MCF 10A (cell line): ENCODE measurements around the gene KIAA1191. TPM values are rescaled to one million over a fixed set of nuclear protein-coding genes. Genes with fewer than 3 reads are reported as not detected.

Experiments used
- BruUV-seq: library from RNA; stranded (reverse); fragments of 400-500 nt; replicated peaks from 2 replicates; lab custom pipeline; 2021; lab: Mats Ljungman, UMichigan
- CTCF ChIA-PET: fragments of 300-600 bp; sonication (Branson Sonifier 250); formaldehyde crosslinking; extraction: SDS; loops from one replicate; lab custom pipeline; 2021; ENCODE audit warnings: antibody characterized with exemption, inconsistent platforms; lab: Yijun Ruan, JAX
- POLR2A ChIA-PET: fragments of 300-600, 350-650 bp; sonication (Branson Sonifier 250); formaldehyde crosslinking; extraction: SDS; loops from one replicate; lab custom pipeline; 2020; ENCODE audit warnings: antibody characterized with exemption, inconsistent platforms; lab: Yijun Ruan, JAX
- DNase-seq: peaks from one replicate; pipeline ENCODE4 v3.0.0-alpha.2; 2018; ENCODE audit not compliant: unreplicated experiment
- H3K27ac Mint-ChIP-seq: one replicate; pipeline ENCODE4 v1.8.0; 2022; ENCODE audit warnings: mild to moderate bottlenecking, low read depth, mixed read lengths; ENCODE audit not compliant: unreplicated experiment
- H3K27me3 Mint-ChIP-seq: one replicate; pipeline ENCODE4 v1.8.0; 2022; ENCODE audit warnings: mixed read lengths; ENCODE audit not compliant: insufficient read depth, unreplicated experiment
- H3K36me3 Mint-ChIP-seq: one replicate; pipeline ENCODE4 v1.8.0; 2022; ENCODE audit warnings: mild to moderate bottlenecking, moderate library complexity, mixed read lengths; ENCODE audit not compliant: insufficient read depth, unreplicated experiment
- H3K4me1 Mint-ChIP-seq: one replicate; pipeline ENCODE4 v1.8.0; 2022; ENCODE audit warnings: mixed read lengths; ENCODE audit not compliant: insufficient read depth, unreplicated experiment
- H3K4me3 Mint-ChIP-seq: one replicate; pipeline ENCODE4 v1.8.0; 2022; ENCODE audit warnings: mild to moderate bottlenecking, moderate library complexity, mixed read lengths; ENCODE audit not compliant: unreplicated experiment
- H3K9me3 Mint-ChIP-seq: one replicate; pipeline ENCODE4 v1.8.0; 2022; ENCODE audit warnings: mixed read lengths; ENCODE audit not compliant: unreplicated experiment
- intact Hi-C: fragments of 100-400 bp; cut with micrococcal nuclease; formaldehyde crosslinking; loops from 2 replicates; pipeline ENCODE4 v1.14.1; 2022
- total RNA-seq: library from RNA; stranded (reverse); gene quantifications from 2 replicates; pipeline ENCODE4 v1.2.3, GENCODE V29; 2022
- TF ChIP-seq, protein P1 (sequence below): fragments of 200-600 bp; IDR thresholded peaks from one replicate; pipeline ENCODE4 v1.8.0; 2022; ENCODE audit warnings: antibody characterized with exemption, mild to moderate bottlenecking; ENCODE audit not compliant: unreplicated experiment

Gene KIAA1191
- total RNA-seq, 1 experiment from 2014 or later, result 92.0 TPM

GRCh38 chr5:176389135-176390123, 27.9 kb upstream of the KIAA1191 start:
- POLR2A ChIA-PET, result interaction anchor here (0.5 to 6.7 kb wide), 12 partner anchors 10 to 660 kb away, joined by 3 to 110 read pairs (median 10); partner anchors contain the start of genes CLTB, FAF2, KIAA1191 and RNF44
- peaks cover 22% of the 10 kb centered on the region for H3K4me1 Mint-ChIP-seq
- intact Hi-C loops, result loop anchor here (10.0 kb wide), 1 partner anchor 575 kb away; no protein-coding TSS in a partner anchor
- peak overlapping the region; percentile 99 for H3K27ac Mint-ChIP-seq
- no peaks in the 10 kb centered on the region for H3K9me3 Mint-ChIP-seq
- CTCF ChIA-PET, result interaction anchor here (0.6 to 1.6 kb wide), 2 partner anchors 26 to 173 kb away, joined by 3 to 5 read pairs; no protein-coding TSS in a partner anchor
- H3K36me3 Mint-ChIP-seq, result peaks cover 91% of the 10 kb centered on the region
- DNase-seq, result no peak
- peak overlapping the region; percentile 98 for H3K4me3 Mint-ChIP-seq
- H3K27me3 Mint-ChIP-seq, result no peaks in the 10 kb centered on the region
- TF ChIP-seq, protein P1, sequence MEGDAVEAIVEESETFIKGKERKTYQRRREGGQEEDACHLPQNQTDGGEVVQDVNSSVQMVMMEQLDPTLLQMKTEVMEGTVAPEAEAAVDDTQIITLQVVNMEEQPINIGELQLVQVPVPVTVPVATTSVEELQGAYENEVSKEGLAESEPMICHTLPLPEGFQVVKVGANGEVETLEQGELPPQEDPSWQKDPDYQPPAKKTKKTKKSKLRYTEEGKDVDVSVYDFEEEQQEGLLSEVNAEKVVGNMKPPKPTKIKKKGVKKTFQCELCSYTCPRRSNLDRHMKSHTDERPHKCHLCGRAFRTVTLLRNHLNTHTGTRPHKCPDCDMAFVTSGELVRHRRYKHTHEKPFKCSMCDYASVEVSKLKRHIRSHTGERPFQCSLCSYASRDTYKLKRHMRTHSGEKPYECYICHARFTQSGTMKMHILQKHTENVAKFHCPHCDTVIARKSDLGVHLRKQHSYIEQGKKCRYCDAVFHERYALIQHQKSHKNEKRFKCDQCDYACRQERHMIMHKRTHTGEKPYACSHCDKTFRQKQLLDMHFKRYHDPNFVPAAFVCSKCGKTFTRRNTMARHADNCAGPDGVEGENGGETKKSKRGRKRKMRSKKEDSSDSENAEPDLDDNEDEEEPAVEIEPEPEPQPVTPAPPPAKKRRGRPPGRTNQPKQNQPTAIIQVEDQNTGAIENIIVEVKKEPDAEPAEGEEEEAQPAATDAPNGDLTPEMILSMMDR, result no peak
- TSS peak; percentile 94 for BruUV-seq

GRCh38 chr5:176388444-176389134, 27.0 kb upstream of the KIAA1191 start, which contains the start of the genes HIGD2A and NOP16:
HIGD2A (plus strand) TSS chr5:176388751; CDS start chr5:176388820, 69 bp downstream.
NOP16 (minus strand) TSS chr5:176388598; CDS start chr5:176388539, 59 bp downstream.
- intact Hi-C loops, result loop anchor here (10.0 kb wide), 1 partner anchor 574 kb away; no protein-coding TSS in a partner anchor
- no TSS peak for BruUV-seq
- POLR2A ChIA-PET, result interaction anchor here (0.5 to 6.7 kb wide), 19 partner anchors 9 to 1127 kb away, joined by 3 to 110 read pairs (median 5); partner anchors contain the start of genes CLTB, FAF2, GRK6 and KIAA1191
- Mint-ChIP-seq H3K9me3 (no peaks in the 10 kb centered on the region), H3K27ac (peak within 1 kb of the TSS; percentile 99), H3K4me1 (peaks cover 22% of the 10 kb centered on the region), H3K4me3 (peak within 1 kb of the TSS; percentile 98), H3K27me3 (no peaks in the 10 kb centered on the region), H3K36me3 (peaks cover 95% of the 10 kb centered on the region)
- CTCF ChIA-PET, result interaction anchor here (0.7 to 1.6 kb wide), 5 partner anchors 26 to 59 kb away, joined by 3 to 5 read pairs (median 4); partner anchors contain the start of genes FAF2 and KIAA1191
- TF ChIP-seq, protein P1, result no peak
- DNase-seq, result peak; percentile 100

- peak overlapping the region; percentile 98 for H3K4me3 Mint-ChIP-seq
- peaks cover 94% of the 10 kb centered on the region for H3K36me3 Mint-ChIP-seq
- ChIA-PET CTCF (interaction anchor here (0.7 to 1.6 kb wide), 5 partner anchors 26 to 60 kb away, joined by 3 to 5 read pairs (median 4); partner anchors contain the start of genes FAF2 and KIAA1191), POLR2A (interaction anchor here (0.6 to 6.7 kb wide), 19 partner anchors 8 to 1128 kb away, joined by 3 to 110 read pairs (median 5); partner anchors contain the start of genes CLTB, FAF2, KIAA1191 and RNF44)
- no peaks in the 10 kb centered on the region for H3K27me3 Mint-ChIP-seq
- intact Hi-C loops, result loop anchor here (10.0 kb wide), 1 partner anchor 573 kb away; no protein-coding TSS in a partner anchor
- peaks cover 22% of the 10 kb centered on the region for H3K4me1 Mint-ChIP-seq
- H3K9me3 Mint-ChIP-seq, result no peaks in the 10 kb centered on the region
- peak; percentile 35 for DNase-seq
- TF ChIP-seq, protein P1, result no peak
- H3K27ac Mint-ChIP-seq, result peak overlapping the region; percentile 99
- TSS peak; percentile 45 for BruUV-seq
Observed at GRCh38 chr5:176388003-176388443, 26.5 kb upstream of the KIAA1191 start.
